Effector CD4-positive, alpha-beta T cell (primary cell): ENCODE data around the gene DEF6.
"Not testable (repeated sequence)": the region's sequence is repeated elsewhere in the genome, so short reads cannot be mapped to it uniquely, and the experiment has no call there.

Experiments
- DNase-seq: peaks from one replicate; pipeline ENCODE4 v3.0.0-alpha.2; 2020

The DEF6 gene

GRCh38 chr6:35311390-35312075 lies 13.9 kb downstream of the DEF6 start:
- DNase-seq: peak; percentile 35

- DNase-seq: no peak
These were observed 14.6 kb downstream of the DEF6 start for GRCh38 chr6:35312076-35312800.

- DNase-seq: no peak
These were observed 15.2 kb downstream of the DEF6 start for GRCh38 chr6:35312807-35313206.

- DNase-seq: no peak
These were observed 20.0 kb downstream of the DEF6 start for GRCh38 chr6:35317483-35318195.

- DNase-seq: no peak
These were observed 20.9 kb downstream of the DEF6 start for GRCh38 chr6:35318196-35319171.

- no peak for DNase-seq
These were observed 21.9 kb downstream of the DEF6 start for GRCh38 chr6:35319346-35320030.

GRCh38 chr6:35320031-35320410 lies 22.4 kb downstream of the DEF6 start:
- no peak for DNase-seq

- no peak for DNase-seq
These were observed 23.5 kb downstream of the DEF6 start for GRCh38 chr6:35321091-35321490.

GRCh38 chr6:35327349-35328027 lies 29.9 kb downstream of the DEF6 start:
- peak; percentile 72 for DNase-seq

GRCh38 chr6:35328108-35328723 lies 30.6 kb downstream of the DEF6 start:
- DNase-seq: no peak

GRCh38 chr6:35328965-35329364 lies 31.3 kb downstream of the DEF6 start:
- not testable (repeated sequence) for DNase-seq

- DNase-seq: no peak
These were observed 33.0 kb downstream of the DEF6 start for GRCh38 chr6:35330541-35331119.

- DNase-seq: peak; percentile 76
These were observed 34.7 kb downstream of the DEF6 start for GRCh38 chr6:35332074-35332887.

- DNase-seq: no peak
These were observed 43.9 kb downstream of the DEF6 start for GRCh38 chr6:35341557-35341956.

- DNase-seq: peak; percentile 96
These were observed 44.9 kb downstream of the DEF6 start, which contains the start of gene PPARD for GRCh38 chr6:35342258-35343091. PPARD (plus strand) TSS chr6:35342558; CDS start chr6:35411088, 68,530 bp downstream.

- no peak for DNase-seq
These were observed 45.6 kb downstream of the DEF6 start for GRCh38 chr6:35343092-35343834.

GRCh38 chr6:35343835-35344550 lies 46.4 kb downstream of the DEF6 start:
- no peak for DNase-seq
